A673 (cell line): ENCODE data around the gene TMEM238. TPM values are rescaled to one million over a fixed set of nuclear protein-coding genes. Genes with fewer than 3 reads are reported as not detected.

Experiments
- BruUV-seq: library from RNA; stranded (reverse); fragments of 400-500 nt; replicated peaks from 2 replicates; lab custom pipeline; 2021; lab: Mats Ljungman, UMichigan
- CTCF ChIA-PET: fragments of 300-600 bp; sonication (Branson Sonifier 250); formaldehyde crosslinking; loops from one replicate; lab custom pipeline; 2022; ENCODE audit warnings: antibody characterized with exemption; lab: Charles Lee
- POLR2A ChIA-PET: fragments of 300-600 bp; sonication (Branson Sonifier 250); formaldehyde crosslinking; loops from one replicate; lab custom pipeline; 2022; ENCODE audit warnings: antibody characterized with exemption; ENCODE audit not compliant: low non-redundant PET; lab: Charles Lee
- DNase-seq: peaks from one replicate; pipeline ENCODE4 v3.0.0-alpha.2; 2015; ENCODE audit warnings: low spot score
- H3K27ac ChIP-seq: fragments of 200-600 bp; sonication (generic); 2 replicates; pipeline ENCODE4 v1.5.1; 2016; ENCODE audit warnings: mixed run types, low read depth, mild to moderate bottlenecking, mixed read lengths, antibody characterized with exemption, low read length; ENCODE audit not compliant: poor library complexity, severe bottlenecking
- H3K27me3 ChIP-seq: fragments of 200-600 bp; sonication (generic); replicated peaks from 2 replicates; pipeline ENCODE4 v1.6.1; 2017; ENCODE audit warnings: mixed run types, low read depth, mild to moderate bottlenecking, mixed read lengths, antibody characterized with exemption, low read length; ENCODE audit not compliant: insufficient read depth, poor library complexity
- H3K36me3 ChIP-seq: fragments of 200-600 bp; sonication (generic); 2 replicates; pipeline ENCODE4 v1.6.1; 2016; ENCODE audit warnings: mixed run types, mild to moderate bottlenecking, mixed read lengths, antibody characterized with exemption, low read length; ENCODE audit not compliant: insufficient read depth, poor library complexity, severe bottlenecking
- H3K4me1 ChIP-seq: fragments of 200-600 bp; sonication (generic); 2 replicates; pipeline ENCODE4 v1.6.1; 2017; ENCODE audit warnings: mixed run types, mild to moderate bottlenecking, mixed read lengths, antibody characterized with exemption, low read length; ENCODE audit not compliant: insufficient read depth, poor library complexity, severe bottlenecking
- H3K4me3 ChIP-seq: fragments of 200-600 bp; sonication (generic); 2 replicates; pipeline ENCODE4 v1.5.1; 2016; ENCODE audit warnings: low read depth, mixed run types, mild to moderate bottlenecking, mixed read lengths, low read length; ENCODE audit not compliant: poor library complexity, severe bottlenecking
- H3K9me3 ChIP-seq: fragments of 200-600 bp; sonication (generic); 2 replicates; pipeline ENCODE4 v1.6.1; 2016; ENCODE audit warnings: mixed run types, low read depth, mild to moderate bottlenecking, mixed read lengths, antibody characterized with exemption, low read length; ENCODE audit not compliant: poor library complexity, severe bottlenecking
- EZH2 ChIP-seq: fragments of 200-600 bp; sonication (generic); IDR thresholded peaks from 2 replicates; pipeline ENCODE4 v1.6.1; 2017; ENCODE audit warnings: borderline replicate concordance, low read depth, mild to moderate bottlenecking, mixed read lengths, antibody characterized with exemption, low read length; ENCODE audit not compliant: poor library complexity, severe bottlenecking
- intact Hi-C: fragments of 100-400 bp; cut with micrococcal nuclease; formaldehyde crosslinking; loops from one replicate; pipeline ENCODE4 v1.10.0; 2022; ENCODE audit not compliant: unreplicated experiment
- total RNA-seq: library from RNA; stranded (reverse); gene quantifications from 2 replicates; pipeline ENCODE4 v1.2.3, GENCODE V29; 2021
- TF ChIP-seq, protein P1 (sequence below): fragments of 300-800, 200-600 bp; sonication (generic); conservative IDR thresholded peaks from 2 replicates; pipeline ENCODE4 v1.5.1; 2017; ENCODE audit warnings: low read depth, mild to moderate bottlenecking, antibody characterized with exemption, low read length, moderate library complexity, mixed read lengths

Gene TMEM238
- total RNA-seq, 1 experiment from 2014 or later, result 0.69 TPM

DNA sequence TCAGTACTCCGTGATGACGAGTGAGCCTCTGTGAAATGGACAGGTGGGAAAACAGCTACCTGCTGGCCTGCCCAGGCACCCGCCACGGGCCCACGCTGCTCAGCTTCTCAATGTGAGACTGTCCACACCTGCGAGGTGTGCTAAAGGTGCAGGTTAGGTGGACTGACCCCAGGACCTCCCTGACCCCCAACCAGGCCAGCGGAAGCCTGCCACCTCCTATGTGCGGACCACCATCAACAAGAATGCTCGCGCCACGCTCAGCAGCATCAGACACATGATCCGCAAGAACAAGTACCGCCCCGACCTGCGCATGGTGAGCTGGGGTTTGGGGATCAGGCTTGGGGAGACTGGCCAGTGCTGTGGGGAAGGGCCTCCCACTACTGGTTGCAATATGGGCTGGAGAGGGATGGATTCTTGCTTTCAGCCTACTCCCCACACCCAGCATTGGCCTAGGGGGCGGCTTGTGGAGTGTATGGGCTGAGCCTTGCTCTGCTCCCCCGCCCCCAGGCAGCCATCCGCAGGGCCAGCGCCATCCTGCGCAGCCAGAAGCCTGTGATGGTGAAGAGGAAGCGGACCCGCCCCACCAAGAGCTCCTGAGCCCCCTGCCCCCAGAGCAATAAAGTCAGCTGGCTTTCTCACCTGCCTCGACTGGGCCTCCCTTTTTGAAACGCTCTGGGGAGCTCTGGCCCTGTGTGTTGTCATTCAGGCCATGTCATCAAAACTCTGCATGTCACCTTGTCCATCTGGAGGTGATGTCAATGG lies 3.8 kb upstream of the TMEM238 start:
- no TSS peak for BruUV-seq
- DNase-seq, result no peak
- ChIA-PET CTCF (no interaction called here), POLR2A (no interaction called here)
- Histone ChIP-seq H3K4me1 (peaks cover 32% of the 10 kb centered on the region), H3K4me3 (peak overlapping the region; percentile 98), H3K9me3 (no peaks in the 10 kb centered on the region), H3K27ac (peak overlapping the region; percentile 88), H3K27me3 (no peaks in the 10 kb centered on the region), H3K36me3 (peaks cover 38% of the 10 kb centered on the region)
- intact Hi-C loops, result loop anchor here (10.0 kb wide), 1 partner anchor 83 kb away; no protein-coding TSS in a partner anchor
- TF ChIP-seq, protein P1, sequence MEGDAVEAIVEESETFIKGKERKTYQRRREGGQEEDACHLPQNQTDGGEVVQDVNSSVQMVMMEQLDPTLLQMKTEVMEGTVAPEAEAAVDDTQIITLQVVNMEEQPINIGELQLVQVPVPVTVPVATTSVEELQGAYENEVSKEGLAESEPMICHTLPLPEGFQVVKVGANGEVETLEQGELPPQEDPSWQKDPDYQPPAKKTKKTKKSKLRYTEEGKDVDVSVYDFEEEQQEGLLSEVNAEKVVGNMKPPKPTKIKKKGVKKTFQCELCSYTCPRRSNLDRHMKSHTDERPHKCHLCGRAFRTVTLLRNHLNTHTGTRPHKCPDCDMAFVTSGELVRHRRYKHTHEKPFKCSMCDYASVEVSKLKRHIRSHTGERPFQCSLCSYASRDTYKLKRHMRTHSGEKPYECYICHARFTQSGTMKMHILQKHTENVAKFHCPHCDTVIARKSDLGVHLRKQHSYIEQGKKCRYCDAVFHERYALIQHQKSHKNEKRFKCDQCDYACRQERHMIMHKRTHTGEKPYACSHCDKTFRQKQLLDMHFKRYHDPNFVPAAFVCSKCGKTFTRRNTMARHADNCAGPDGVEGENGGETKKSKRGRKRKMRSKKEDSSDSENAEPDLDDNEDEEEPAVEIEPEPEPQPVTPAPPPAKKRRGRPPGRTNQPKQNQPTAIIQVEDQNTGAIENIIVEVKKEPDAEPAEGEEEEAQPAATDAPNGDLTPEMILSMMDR, result no peak
- no peak for TF ChIP-seq EZH2

GRCh38 chr19:55386493-55386971 lies 2.4 kb upstream of the TMEM238 start:
- peaks cover 38% of the 10 kb centered on the region for H3K36me3 ChIP-seq
- no peaks in the 10 kb centered on the region for H3K27me3 ChIP-seq
- ChIA-PET CTCF (no interaction called here), POLR2A (no interaction called here)
- intact Hi-C loops, result loop anchor here (10.0 kb wide), 1 partner anchor 82 kb away; no protein-coding TSS in a partner anchor
- H3K9me3 ChIP-seq, result no peaks in the 10 kb centered on the region
- BruUV-seq, result TSS peak; percentile 75
- peak overlapping the region; percentile 88 for H3K27ac ChIP-seq
- DNase-seq, result no peak
- peak overlapping the region; percentile 98 for H3K4me3 ChIP-seq
- TF ChIP-seq, protein P1, result no peak
- no peak for TF ChIP-seq EZH2
- peaks cover 32% of the 10 kb centered on the region for H3K4me1 ChIP-seq

- ChIA-PET POLR2A (no interaction called here), CTCF (no interaction called here)
- Histone ChIP-seq H3K4me1 (peaks cover 32% of the 10 kb centered on the region), H3K36me3 (peaks cover 38% of the 10 kb centered on the region), H3K4me3 (peak within 1 kb of the TSS; percentile 98), H3K9me3 (no peaks in the 10 kb centered on the region), H3K27me3 (no peaks in the 10 kb centered on the region), H3K27ac (peak within 1 kb of the TSS; percentile 88)
- intact Hi-C loops, result loop anchor here (10.0 kb wide), 1 partner anchor 81 kb away; no protein-coding TSS in a partner anchor
- TF ChIP-seq, protein P1, result no peak
- no peak for TF ChIP-seq EZH2
- peak; percentile 99 for DNase-seq
- BruUV-seq, result no TSS peak
Observed at GRCh38 chr19:55385724-55386492, 1.8 kb upstream of the TMEM238 start, which contains the start of gene RPL28. RPL28 (plus strand) TSS chr19:55385932; CDS start chr19:55386358, 426 bp downstream.
